B cell (primary cell): ENCODE results near the gene CWC27. TPM values are rescaled to one million over a fixed set of nuclear protein-coding genes. Genes with fewer than 3 reads are reported as not detected.

Experiments used
- ATAC-seq: fragments of 200-7000 bp; cut with Tn5 transposase; one replicate; pipeline ENCODE4 v1.10.0; 2021; ENCODE audit warnings: low read depth, mild to moderate bottlenecking, moderate number of reproducible peaks, moderate library complexity
- CTCF ChIA-PET: fragments of 350-600 bp; sonication (Branson Sonifier 250); formaldehyde crosslinking; loops from one replicate; lab custom pipeline; 2021; ENCODE audit warnings: antibody characterized with exemption, inconsistent platforms; lab: Charles Lee
- POLR2A ChIA-PET: fragments of 350-600 bp; sonication (Branson Sonifier 250); formaldehyde crosslinking; loops from one replicate; lab custom pipeline; 2021; ENCODE audit warnings: antibody characterized with exemption; lab: Charles Lee
- DNase-seq: peaks from one replicate; pipeline ENCODE4 v3.0.0; 2013
- H2AFZ ChIP-seq: 2 replicates; pipeline ENCODE4 v1.6.1; 2012; ENCODE audit warnings: mild to moderate bottlenecking, low read depth, low read length; ENCODE audit not compliant: insufficient read depth, poor library complexity, severe bottlenecking
- H3K27ac ChIP-seq, 2 donors: 1 replicate in 1 of 2; 2 replicates in 1 of 2; pipeline ENCODE4 v1.5.1; 2012 to 2013; ENCODE audit warnings: low read length in 2 of 2, mild to moderate bottlenecking in 2 of 2, moderate library complexity in 1 of 2
- H3K27me3 ChIP-seq, 4 experiments: fragments of 200-600 bp in 1 of 4; sonication (generic) in 1 of 4; replicated peaks in 1 of 4; 1 replicate in 2 of 4; 2 replicates in 2 of 4; pipeline versions ENCODE4 v1.6.1 to v1.7.0; 2013 to 2016; ENCODE audit warnings: low read length in 3 of 4, mild to moderate bottlenecking in 2 of 4, mixed read lengths in 1 of 4, moderate library complexity in 1 of 4; ENCODE audit not compliant: insufficient read depth in 4 of 4, control insufficient read depth in 3 of 4; ENCODE audit errors: control extremely low read depth in 1 of 4
- H3K36me3 ChIP-seq, 2 experiments: replicated peaks in 1 of 2; 1 replicate in 1 of 2; 2 replicates in 1 of 2; pipeline versions ENCODE4 v1.6.1 to v1.7.1; 2013; ENCODE audit warnings: low read length in 1 of 2; ENCODE audit not compliant: insufficient read depth in 2 of 2, control insufficient read depth in 1 of 2; ENCODE audit errors: control extremely low read depth in 1 of 2, extremely low read depth in 1 of 2
- H3K4me1 ChIP-seq, 2 donors: fragments of 200-600 bp in 1 of 2; sonication (generic) in 1 of 2; 1 replicate in 1 of 2; 2 replicates in 1 of 2; pipeline versions ENCODE4 v1.5.1 to v1.6.1; 2013 to 2017; ENCODE audit warnings: low read length in 2 of 2; ENCODE audit not compliant: control insufficient read depth in 2 of 2, insufficient read depth in 2 of 2
- H3K4me2 ChIP-seq: replicated peaks from 2 replicates; pipeline ENCODE3; 2012; ENCODE audit warnings: mild to moderate bottlenecking, low read depth, low read length; ENCODE audit not compliant: poor library complexity, severe bottlenecking
- H3K4me3 ChIP-seq, 5 experiments: fragments of 200-600 bp in 1 of 5; sonication (generic) in 1 of 5; 1 replicate in 3 of 5; 2 replicates in 2 of 5; pipeline versions ENCODE4 v1.5.1 to v1.7.0; 2011 to 2016; ENCODE audit warnings: low read length in 4 of 5, mild to moderate bottlenecking in 4 of 5, low read depth in 2 of 5, control low read depth in 1 of 5, moderate library complexity in 1 of 5; ENCODE audit not compliant: insufficient read depth in 1 of 5; ENCODE audit errors: control extremely low read depth in 1 of 5, extremely low read depth in 1 of 5
- H3K79me2 ChIP-seq: fragments of 200-600 bp; sonication (generic); one replicate; pipeline ENCODE4 v1.6.0; 2016; ENCODE audit warnings: low read length; ENCODE audit not compliant: control insufficient read depth, insufficient read depth
- H3K9ac ChIP-seq: fragments of 200-600 bp; sonication (generic); 2 replicates; pipeline ENCODE4 v1.6.1; 2017; ENCODE audit warnings: mild to moderate bottlenecking, low read length, moderate library complexity
- H3K9me3 ChIP-seq, 3 donors: one replicate each; pipeline versions ENCODE4 v1.6.1 to v1.7.1; 2013; ENCODE audit warnings: low read length in 2 of 3; ENCODE audit not compliant: control insufficient read depth in 2 of 3, insufficient read depth in 1 of 3; ENCODE audit errors: control extremely low read depth in 1 of 3
- H4K20me1 ChIP-seq: 2 replicates; pipeline ENCODE4 v1.6.0; 2012; ENCODE audit warnings: mild to moderate bottlenecking, low read length; ENCODE audit not compliant: insufficient read depth, control insufficient read depth, poor library complexity, severe bottlenecking
- H3K27ac Mint-ChIP-seq: one replicate; pipeline ENCODE4 v1.8.0; 2021; ENCODE audit warnings: mixed read lengths
- H3K27me3 Mint-ChIP-seq: one replicate; pipeline ENCODE4 v1.8.0; 2021; ENCODE audit warnings: mixed read lengths
- H3K4me1 Mint-ChIP-seq: one replicate; pipeline ENCODE4 v1.8.0; 2021; ENCODE audit warnings: mixed read lengths
- H3K4me3 Mint-ChIP-seq: one replicate; pipeline ENCODE4 v1.8.0; 2021; ENCODE audit warnings: mixed read lengths
- H3K9me3 Mint-ChIP-seq: one replicate; pipeline ENCODE4 v1.8.0; 2022; ENCODE audit warnings: mixed read lengths; ENCODE audit not compliant: insufficient read depth
- EZH2 ChIP-seq: IDR thresholded peaks from 2 replicates; pipeline ENCODE4 v1.6.1; 2012; ENCODE audit warnings: borderline replicate concordance, low read depth, mild to moderate bottlenecking, moderate library complexity, low read length; ENCODE audit not compliant: insufficient read depth, poor library complexity, severe bottlenecking
- WGBS: methylation state at CpG from one replicate; pipeline ENCODE4 v1.1.5; 2013; ENCODE audit warnings: missing lambda C conversion rate; ENCODE audit not compliant: insufficient coverage; 5-methylcytosine and 5-hydroxymethylcytosine counted together
- intact Hi-C: fragments of 100-400 bp; cut with micrococcal nuclease; formaldehyde crosslinking; loops from one replicate; pipeline ENCODE4 v1.10.0; 2022
- polyA plus RNA-seq: library from polyadenylated mRNA; depleted of rRNA; stranded (reverse); fragments of >200 nt; gene quantifications from 2 replicates; pipeline ENCODE4 v1.2.3, GENCODE V29; 2012
- total RNA-seq, 2 donors: library from RNA; stranded (reverse); fragments of 120-200 nt in 1 of 2; gene quantifications; 1 replicate in 1 of 2; 2 replicates in 1 of 2; pipeline versions ENCODE4 v1.2.3 to v1.2.4, GENCODE V29; 2013 to 2022
- TF ChIP-seq, protein P1 (sequence below): fragments of 200-600 bp; IDR thresholded peaks from one replicate; pipeline ENCODE4 v1.8.0; 2022; ENCODE audit warnings: antibody characterized with exemption, mild to moderate bottlenecking

CWC27 gene
- total and polyA plus RNA-seq, 2 donors (not counting 1 experiment from before 2014, with no cell fraction given): 6.6 to 30.5 TPM

DNA sequence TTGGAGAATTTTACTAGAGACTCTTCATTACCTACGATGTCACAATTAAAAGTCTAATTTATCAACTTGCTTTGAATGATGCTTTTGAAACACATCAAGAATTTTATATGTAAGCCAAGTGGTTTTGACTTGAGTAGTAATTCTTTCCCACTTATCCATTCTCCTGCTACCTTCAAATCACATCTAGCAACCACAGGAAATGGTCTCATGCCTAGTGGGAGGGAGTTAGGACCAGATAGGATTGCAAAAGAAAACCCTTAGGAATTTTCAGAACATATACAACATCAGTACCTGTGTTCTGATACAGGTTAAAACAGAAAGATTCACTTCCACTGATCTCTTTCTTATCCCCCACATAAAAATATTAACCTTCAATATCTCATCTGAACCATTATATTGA is 260.4 kb downstream of the CWC27 start:
- Histone ChIP-seq H3K4me3 (no peak overlapping the region), H3K9me3 (no peaks in the 10 kb centered on the region), H3K36me3 (no peaks in the 10 kb centered on the region), H3K9ac (no peak overlapping the region), H3K27me3 (no peaks in the 10 kb centered on the region), H3K4me2 (no peak overlapping the region), H3K79me2 (no peaks in the 10 kb centered on the region), H3K27ac (no peak overlapping the region), H3K4me1 (peaks cover 7 to 13% of the 10 kb centered on the region in 2 donors), H4K20me1 (no peaks in the 10 kb centered on the region), H2AFZ (no peak overlapping the region)
- no peak overlapping the region for H3K27ac Mint-ChIP-seq
- ChIA-PET POLR2A (no interaction called here), CTCF (no interaction called here)
- ATAC-seq (no peak), DNase-seq (no peak)
- WGBS: no CpG with 5 or more reads among the region's 1 CpG
- peaks cover 15% of the 10 kb centered on the region for H3K4me1 Mint-ChIP-seq
- intact Hi-C loops: no loop called here
- TF ChIP-seq, protein P1, sequence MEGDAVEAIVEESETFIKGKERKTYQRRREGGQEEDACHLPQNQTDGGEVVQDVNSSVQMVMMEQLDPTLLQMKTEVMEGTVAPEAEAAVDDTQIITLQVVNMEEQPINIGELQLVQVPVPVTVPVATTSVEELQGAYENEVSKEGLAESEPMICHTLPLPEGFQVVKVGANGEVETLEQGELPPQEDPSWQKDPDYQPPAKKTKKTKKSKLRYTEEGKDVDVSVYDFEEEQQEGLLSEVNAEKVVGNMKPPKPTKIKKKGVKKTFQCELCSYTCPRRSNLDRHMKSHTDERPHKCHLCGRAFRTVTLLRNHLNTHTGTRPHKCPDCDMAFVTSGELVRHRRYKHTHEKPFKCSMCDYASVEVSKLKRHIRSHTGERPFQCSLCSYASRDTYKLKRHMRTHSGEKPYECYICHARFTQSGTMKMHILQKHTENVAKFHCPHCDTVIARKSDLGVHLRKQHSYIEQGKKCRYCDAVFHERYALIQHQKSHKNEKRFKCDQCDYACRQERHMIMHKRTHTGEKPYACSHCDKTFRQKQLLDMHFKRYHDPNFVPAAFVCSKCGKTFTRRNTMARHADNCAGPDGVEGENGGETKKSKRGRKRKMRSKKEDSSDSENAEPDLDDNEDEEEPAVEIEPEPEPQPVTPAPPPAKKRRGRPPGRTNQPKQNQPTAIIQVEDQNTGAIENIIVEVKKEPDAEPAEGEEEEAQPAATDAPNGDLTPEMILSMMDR: no peak
- TF ChIP-seq EZH2: no peak
- no peaks in the 10 kb centered on the region for H3K9me3 Mint-ChIP-seq
- H3K4me3 Mint-ChIP-seq: no peak overlapping the region
- no peaks in the 10 kb centered on the region for H3K27me3 Mint-ChIP-seq

DNA sequence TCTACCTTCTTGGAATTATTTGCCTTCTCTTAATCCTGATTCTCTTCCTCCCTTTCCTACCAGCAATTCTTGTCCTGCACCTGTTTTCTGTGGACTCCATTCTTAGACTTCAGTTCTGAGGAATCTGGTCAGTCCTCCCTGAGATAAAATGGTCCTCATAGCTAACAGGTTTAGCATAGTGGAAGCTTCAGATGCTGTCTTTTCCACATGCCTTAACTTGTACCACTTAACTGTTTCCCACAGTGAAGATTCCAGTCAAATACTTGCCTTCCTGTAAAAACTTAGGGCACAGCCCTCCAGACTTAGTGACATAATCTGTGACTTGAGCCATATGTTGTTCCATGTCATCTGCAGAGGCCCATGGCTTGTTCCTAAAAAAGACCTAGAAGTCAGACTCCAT is 261.3 kb downstream of the CWC27 start:
- peaks cover 16 to 21% of the 10 kb centered on the region in 2 donors for H3K4me1 ChIP-seq
- H3K4me1 Mint-ChIP-seq: peaks cover 22% of the 10 kb centered on the region
- H3K4me3 Mint-ChIP-seq: no peak overlapping the region
- no peaks in the 10 kb centered on the region for H4K20me1 ChIP-seq
- H2AFZ ChIP-seq: no peak overlapping the region
- intact Hi-C loops: loop anchor here (10.0 kb wide), 2 partner anchors 265 to 535 kb away; partner anchors contain the start of genes CENPK, CWC27, PPWD1 and SREK1IP1
- H3K4me3 ChIP-seq: no peak overlapping the region
- H3K27ac Mint-ChIP-seq: no peak overlapping the region
- no peaks in the 10 kb centered on the region for H3K79me2 ChIP-seq
- ATAC-seq (no peak), DNase-seq (no peak)
- no peak overlapping the region for H3K27ac ChIP-seq
- H3K27me3 Mint-ChIP-seq: no peaks in the 10 kb centered on the region
- no peak overlapping the region for H3K9ac ChIP-seq
- POLR2A ChIA-PET: no interaction called here
- no peaks in the 10 kb centered on the region for H3K36me3 ChIP-seq
- CTCF ChIA-PET: no interaction called here
- H3K27me3 ChIP-seq: no peaks in the 10 kb centered on the region
- no peaks in the 10 kb centered on the region for H3K9me3 Mint-ChIP-seq
- H3K4me2 ChIP-seq: no peak overlapping the region
- TF ChIP-seq EZH2: no peak
- TF ChIP-seq, protein P1: no peak
- no peaks in the 10 kb centered on the region for H3K9me3 ChIP-seq
